ENCODE results near the gene MTMR6.

DNA sequence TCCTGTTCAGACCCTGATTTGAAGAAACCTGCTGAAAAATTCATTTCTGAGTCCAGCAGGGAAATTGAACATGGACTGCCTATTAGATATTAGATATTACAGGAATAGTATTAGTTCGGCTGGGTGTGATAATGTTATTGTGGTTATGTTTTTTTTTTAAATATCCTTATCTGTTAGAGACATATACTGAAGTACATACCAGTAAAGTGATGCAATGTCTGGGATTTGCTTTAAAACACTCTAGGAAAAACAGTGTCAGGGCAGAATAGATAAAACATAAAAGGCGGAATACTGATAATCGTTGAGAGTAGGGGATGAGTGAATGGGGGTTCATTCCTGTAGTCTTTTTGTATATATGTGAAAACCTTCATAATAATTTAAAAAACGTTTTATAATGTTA, 86.5 kb downstream of the MTMR6 start:
- TF ChIP-seq, protein P1, sequence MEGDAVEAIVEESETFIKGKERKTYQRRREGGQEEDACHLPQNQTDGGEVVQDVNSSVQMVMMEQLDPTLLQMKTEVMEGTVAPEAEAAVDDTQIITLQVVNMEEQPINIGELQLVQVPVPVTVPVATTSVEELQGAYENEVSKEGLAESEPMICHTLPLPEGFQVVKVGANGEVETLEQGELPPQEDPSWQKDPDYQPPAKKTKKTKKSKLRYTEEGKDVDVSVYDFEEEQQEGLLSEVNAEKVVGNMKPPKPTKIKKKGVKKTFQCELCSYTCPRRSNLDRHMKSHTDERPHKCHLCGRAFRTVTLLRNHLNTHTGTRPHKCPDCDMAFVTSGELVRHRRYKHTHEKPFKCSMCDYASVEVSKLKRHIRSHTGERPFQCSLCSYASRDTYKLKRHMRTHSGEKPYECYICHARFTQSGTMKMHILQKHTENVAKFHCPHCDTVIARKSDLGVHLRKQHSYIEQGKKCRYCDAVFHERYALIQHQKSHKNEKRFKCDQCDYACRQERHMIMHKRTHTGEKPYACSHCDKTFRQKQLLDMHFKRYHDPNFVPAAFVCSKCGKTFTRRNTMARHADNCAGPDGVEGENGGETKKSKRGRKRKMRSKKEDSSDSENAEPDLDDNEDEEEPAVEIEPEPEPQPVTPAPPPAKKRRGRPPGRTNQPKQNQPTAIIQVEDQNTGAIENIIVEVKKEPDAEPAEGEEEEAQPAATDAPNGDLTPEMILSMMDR (IDR thresholded peaks at IDR 0.05; ENCODE audit: borderline replicate concordance, extremely low read depth, low read length, poor library complexity, severe bottlenecking), result no peak
- TF ChIP-seq EZH2 (IDR thresholded peaks at IDR 0.05; ENCODE audit: borderline replicate concordance, low read depth, low read length, severe bottlenecking), result no peak

All from DND-41 (cell line).